ENCODE measurements around the gene TIMM13.
"Not testable (repeated sequence)": the region's sequence is repeated elsewhere in the genome, so short reads cannot be mapped to it uniquely, and the experiment has no call there.

TIMM13 gene

DNA sequence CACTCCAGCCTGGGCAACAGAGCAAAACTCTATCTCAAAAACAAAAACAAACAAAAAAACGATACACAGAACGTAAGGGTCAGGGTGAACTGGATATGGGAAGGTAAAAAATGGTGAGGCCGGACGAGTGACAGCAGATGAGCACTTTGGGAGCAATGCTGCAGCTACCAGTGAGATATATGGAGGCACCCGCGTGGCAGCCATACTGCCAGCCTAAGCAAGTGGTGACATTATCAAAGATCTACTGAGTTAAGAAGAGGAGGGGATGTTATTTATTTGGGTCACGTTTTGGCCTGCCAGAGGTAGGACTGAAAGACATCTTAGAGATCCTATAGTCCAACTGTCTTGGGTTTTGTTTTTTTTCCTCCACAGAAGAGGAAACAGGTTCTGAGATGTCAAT, 14.2 kb downstream of the TIMM13 start:
- H3K27ac Mint-ChIP-seq: no peak overlapping the region
- peaks cover 4% of the 10 kb centered on the region for H3K4me1 Mint-ChIP-seq
- H3K4me3 Mint-ChIP-seq: no peak overlapping the region
- no peaks in the 10 kb centered on the region for H3K27me3 Mint-ChIP-seq
- no peaks in the 10 kb centered on the region for H3K9me3 Mint-ChIP-seq
- H3K36me3 Mint-ChIP-seq: peaks cover 1% of the 10 kb centered on the region

GRCh38 chr19:2412449-2412848, 14.9 kb downstream of the TIMM13 start:
- H3K9me3 Mint-ChIP-seq: no peaks in the 10 kb centered on the region
- H3K27ac Mint-ChIP-seq: no peak overlapping the region
- H3K27me3 Mint-ChIP-seq: no peaks in the 10 kb centered on the region
- peaks cover 4% of the 10 kb centered on the region for H3K4me1 Mint-ChIP-seq
- peaks cover 1% of the 10 kb centered on the region for H3K36me3 Mint-ChIP-seq
- no peak overlapping the region for H3K4me3 Mint-ChIP-seq

DNA sequence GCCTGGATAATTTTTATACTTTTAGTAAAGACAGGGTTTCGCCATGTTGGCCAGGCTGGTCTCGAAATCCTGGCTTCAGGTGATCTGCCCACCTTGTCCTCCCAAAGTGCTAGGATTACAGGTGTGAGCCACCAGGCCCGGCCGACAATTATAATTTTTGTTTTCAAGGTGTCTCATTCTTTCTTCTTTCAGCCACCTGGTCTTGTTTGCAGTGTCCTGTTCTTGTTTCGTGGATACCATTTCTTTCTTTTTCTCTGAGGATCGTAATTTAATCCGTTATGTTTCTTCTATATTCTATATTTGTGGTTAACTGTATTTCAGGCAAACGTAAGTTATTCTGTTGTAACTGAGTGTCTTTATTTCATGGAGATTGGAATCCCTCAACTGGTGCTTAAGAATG, 15.7 kb downstream of the TIMM13 start:
- no peaks in the 10 kb centered on the region for H3K9me3 Mint-ChIP-seq

GRCh38 chr19:2410023-2410422, 17.4 kb downstream of the TIMM13 start:
- no peak overlapping the region for H3K4me3 Mint-ChIP-seq
- peaks cover 4% of the 10 kb centered on the region for H3K4me1 Mint-ChIP-seq
- H3K27me3 Mint-ChIP-seq: no peaks in the 10 kb centered on the region
- H3K9me3 Mint-ChIP-seq: no peaks in the 10 kb centered on the region
- no peak overlapping the region for H3K27ac Mint-ChIP-seq
- H3K36me3 Mint-ChIP-seq: no peaks in the 10 kb centered on the region

More for the DNA sequence above, 15.7 kb downstream of the TIMM13 start:
- H3K4me3 Mint-ChIP-seq: no peak overlapping the region
- no peaks in the 10 kb centered on the region for H3K36me3 Mint-ChIP-seq
- no peaks in the 10 kb centered on the region for H3K27me3 Mint-ChIP-seq
- peaks cover 4% of the 10 kb centered on the region for H3K4me1 Mint-ChIP-seq
- H3K27ac Mint-ChIP-seq: no peak overlapping the region

GRCh38 chr19:2409352-2409912, 18.0 kb downstream of the TIMM13 start:
- Mint-ChIP-seq H3K27ac (no peak overlapping the region), H3K9me3 (no peaks in the 10 kb centered on the region), H3K4me3 (no peak overlapping the region), H3K36me3 (no peaks in the 10 kb centered on the region), H3K4me1 (peaks cover 4% of the 10 kb centered on the region), H3K27me3 (no peaks in the 10 kb centered on the region)

- no peaks in the 10 kb centered on the region for H3K9me3 Mint-ChIP-seq
- H3K27ac Mint-ChIP-seq: no peak overlapping the region
- H3K27me3 Mint-ChIP-seq: no peaks in the 10 kb centered on the region
- H3K36me3 Mint-ChIP-seq: no peaks in the 10 kb centered on the region
- H3K4me1 Mint-ChIP-seq: peaks cover 4% of the 10 kb centered on the region
- no peak overlapping the region for H3K4me3 Mint-ChIP-seq
These were observed 19.1 kb downstream of the TIMM13 start for GRCh38 chr19:2408247-2408646.

GRCh38 chr19:2399582-2399981, 27.8 kb downstream of the TIMM13 start:
- Mint-ChIP-seq H3K36me3 (no peaks in the 10 kb centered on the region), H3K27ac (no peak overlapping the region), H3K27me3 (no peaks in the 10 kb centered on the region), H3K4me1 (no peaks in the 10 kb centered on the region), H3K4me3 (no peak overlapping the region), H3K9me3 (no peaks in the 10 kb centered on the region)

- Mint-ChIP-seq H3K27ac (no peak overlapping the region), H3K4me3 (no peak overlapping the region), H3K4me1 (no peaks in the 10 kb centered on the region), H3K36me3 (no peaks in the 10 kb centered on the region), H3K9me3 (no peaks in the 10 kb centered on the region), H3K27me3 (no peaks in the 10 kb centered on the region)
These were observed 28.6 kb downstream of the TIMM13 start for GRCh38 chr19:2398735-2399305.

GRCh38 chr19:2397173-2397572, 30.2 kb downstream of the TIMM13 start:
- H3K27ac Mint-ChIP-seq, H3K27me3 Mint-ChIP-seq, H3K9me3 Mint-ChIP-seq, H3K36me3 Mint-ChIP-seq, H3K4me3 Mint-ChIP-seq, H3K4me1 Mint-ChIP-seq: not testable (repeated sequence)

DNA sequence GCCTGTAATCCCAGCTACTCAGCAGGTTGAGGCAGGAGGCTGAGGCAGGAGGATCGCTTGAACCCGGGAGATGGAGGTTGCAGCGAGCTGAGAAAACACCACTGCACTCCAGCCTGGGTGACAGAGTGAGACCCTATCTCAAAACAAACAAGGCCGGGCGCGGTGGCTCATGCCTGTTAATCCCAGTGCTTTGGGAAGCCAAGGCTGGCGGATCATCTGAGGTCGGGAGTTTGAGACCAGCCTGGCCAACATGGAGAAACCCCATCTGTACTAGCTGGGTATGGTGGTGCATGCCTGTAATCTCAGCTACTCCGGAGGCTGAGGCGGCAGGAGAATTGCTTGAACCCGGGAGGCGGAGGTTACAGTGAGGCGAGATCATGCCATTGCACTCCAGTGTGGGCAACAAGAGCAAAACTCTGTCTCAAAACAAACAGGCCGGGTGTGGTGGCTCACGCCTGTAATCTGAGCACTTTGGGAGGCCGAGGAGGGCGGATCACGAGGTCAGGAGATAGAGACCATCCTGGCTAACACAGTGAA, 32.0 kb downstream of the TIMM13 start:
- not testable (repeated sequence) for H3K4me3 Mint-ChIP-seq, H3K27me3 Mint-ChIP-seq, H3K4me1 Mint-ChIP-seq, H3K36me3 Mint-ChIP-seq, H3K27ac Mint-ChIP-seq, H3K9me3 Mint-ChIP-seq

DNA sequence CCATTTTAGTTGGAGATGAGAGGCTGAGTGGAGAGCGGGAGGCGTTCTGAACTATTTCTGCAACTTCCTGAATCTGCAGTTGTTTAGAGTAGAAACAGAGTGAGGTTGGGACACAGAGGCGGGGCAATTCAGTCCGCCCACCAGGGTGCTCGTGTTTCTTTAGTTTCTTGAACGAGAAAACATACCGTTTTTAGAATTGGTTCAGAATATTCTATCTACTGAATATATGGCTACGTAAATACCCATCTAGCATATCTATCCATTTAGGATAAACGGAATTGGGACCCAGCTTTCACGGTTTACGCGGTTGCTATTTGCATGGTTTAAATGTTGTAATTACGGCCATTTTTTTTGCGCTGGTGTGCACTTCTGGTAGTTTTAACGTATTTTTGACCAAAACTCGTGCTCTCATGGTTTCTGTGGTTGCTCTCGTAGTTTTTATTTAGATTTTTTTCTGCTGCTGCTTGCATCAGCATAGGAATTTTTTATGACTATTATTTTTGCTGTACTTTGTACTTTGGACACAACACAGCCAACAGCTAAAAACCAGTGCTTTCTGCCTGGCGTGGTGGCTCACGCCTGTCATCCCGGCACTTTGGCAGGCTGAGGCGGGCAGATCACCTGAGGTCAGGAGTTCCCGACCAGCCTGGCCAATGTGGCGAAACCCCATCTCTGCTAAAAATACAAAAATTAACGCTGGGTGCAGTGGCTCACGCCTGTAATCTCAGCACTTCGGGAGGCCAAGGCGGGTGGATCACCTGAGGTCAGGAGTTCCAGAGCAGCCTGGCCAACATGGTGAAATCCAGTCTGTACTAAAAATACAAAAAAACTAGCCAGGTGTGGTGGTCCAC, 32.7 kb downstream of the TIMM13 start:
- H3K27me3 Mint-ChIP-seq: peaks cover 2% of the 10 kb centered on the region
- H3K9me3 Mint-ChIP-seq: no peaks in the 10 kb centered on the region
- no peak overlapping the region for H3K27ac Mint-ChIP-seq
- H3K4me3 Mint-ChIP-seq: no peak overlapping the region
- H3K4me1 Mint-ChIP-seq: peaks cover 4% of the 10 kb centered on the region
- no peaks in the 10 kb centered on the region for H3K36me3 Mint-ChIP-seq

GRCh38 chr19:2394054-2394441, 33.3 kb downstream of the TIMM13 start:
- Mint-ChIP-seq H3K36me3 (no peaks in the 10 kb centered on the region), H3K9me3 (no peaks in the 10 kb centered on the region), H3K27ac (no peak overlapping the region), H3K27me3 (peaks cover 2% of the 10 kb centered on the region), H3K4me1 (peaks cover 4% of the 10 kb centered on the region), H3K4me3 (peak overlapping the region; percentile 26)

- H3K27me3 Mint-ChIP-seq, H3K36me3 Mint-ChIP-seq, H3K4me3 Mint-ChIP-seq, H3K4me1 Mint-ChIP-seq, H3K27ac Mint-ChIP-seq, H3K9me3 Mint-ChIP-seq: not testable (repeated sequence)
These were observed 34.5 kb downstream of the TIMM13 start for GRCh38 chr19:2392899-2393298.

- Mint-ChIP-seq H3K4me3 (no peak overlapping the region), H3K36me3 (no peaks in the 10 kb centered on the region), H3K9me3 (no peaks in the 10 kb centered on the region), H3K27me3 (peaks cover 2% of the 10 kb centered on the region), H3K27ac (no peak overlapping the region), H3K4me1 (peaks cover 4% of the 10 kb centered on the region)
These were observed 35.0 kb downstream of the TIMM13 start for GRCh38 chr19:2392366-2392765.

- no peaks in the 10 kb centered on the region for H3K36me3 Mint-ChIP-seq
- H3K4me1 Mint-ChIP-seq: peaks cover 4% of the 10 kb centered on the region
- H3K27ac Mint-ChIP-seq: no peak overlapping the region
- H3K27me3 Mint-ChIP-seq: peaks cover 2% of the 10 kb centered on the region
- H3K4me3 Mint-ChIP-seq: no peak overlapping the region
- H3K9me3 Mint-ChIP-seq: no peaks in the 10 kb centered on the region
These were observed 36.2 kb downstream of the TIMM13 start for GRCh38 chr19:2391118-2391725.

GRCh38 chr19:2389594-2389993, 37.8 kb downstream of the TIMM13 start:
- Mint-ChIP-seq H3K27ac (peak overlapping the region; percentile 59), H3K27me3 (peaks cover 2% of the 10 kb centered on the region), H3K36me3 (no peaks in the 10 kb centered on the region), H3K4me3 (no peak overlapping the region), H3K9me3 (no peaks in the 10 kb centered on the region), H3K4me1 (peaks cover 4% of the 10 kb centered on the region)

Data from activated naive CD4-positive, alpha-beta T cell treated with anti-CD3 and anti-CD28 coated beads, Interleukin-2, amount 50 U/mL, for 24 hours (primary cell).